ENCODE measurements around the gene CNKSR2. TPM values are rescaled to one million over a fixed set of nuclear protein-coding genes. Genes with fewer than 3 reads are reported as not detected.

CNKSR2 gene
- total RNA-seq, 1 experiment from 2014 or later, result 52.9 TPM

DNA sequence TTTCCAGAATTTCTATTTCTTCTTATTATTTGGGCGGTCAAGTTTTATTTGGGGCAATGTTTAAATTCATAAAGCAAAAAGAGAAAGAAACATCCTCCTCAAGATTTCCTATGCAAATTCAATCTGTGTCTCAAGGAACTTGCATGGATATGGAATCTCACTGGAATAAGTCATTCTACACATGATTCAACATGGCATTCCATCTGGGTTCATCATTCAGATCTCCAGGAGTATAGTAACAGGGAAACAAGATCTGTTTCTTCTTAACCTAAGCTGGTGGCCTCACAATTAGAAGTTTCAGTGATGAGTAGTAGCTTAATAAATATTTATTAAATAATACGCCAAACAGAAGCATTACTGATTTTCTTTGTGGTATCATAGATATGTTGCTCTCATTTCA is 264.1 kb downstream of the CNKSR2 start:
- no peak for DNase-seq
- Histone ChIP-seq H4K91ac (ENCODE audit: insufficient read length, low read depth, low read length) (no peak overlapping the region), H3K14ac (ENCODE audit: insufficient read depth, low read length) (no peak overlapping the region), H3K9ac (ENCODE audit: extremely low read depth, insufficient read length, low read length) (no peak overlapping the region), H4K20me1 (ENCODE audit: control insufficient read depth, insufficient read depth, insufficient read length) (no peaks in the 10 kb centered on the region), H4K8ac (replicated peaks; ENCODE audit: insufficient read length, low read depth, low read length) (no peak overlapping the region), H3K79me2 (ENCODE audit: insufficient read depth, low read length) (no peaks in the 10 kb centered on the region), H3K23me2 (ENCODE audit: insufficient read length, low read depth, low read length, poor library complexity, severe bottlenecking) (no peaks in the 10 kb centered on the region), H2BK12ac (ENCODE audit: insufficient read length, low read depth, low read length) (no peak overlapping the region), H4K5ac (ENCODE audit: insufficient read length, low read depth, low read length) (no peak overlapping the region), H3K18ac (ENCODE audit: insufficient read length, low read depth, low read length) (no peak overlapping the region), H3K4me2 (ENCODE audit: insufficient read depth, insufficient read length, low read length) (no peak overlapping the region), H3K27ac (ENCODE audit: insufficient read length, low read depth, low read length) (no peak overlapping the region), H3K27me3 (ENCODE audit: insufficient read depth, low read length) (no peaks in the 10 kb centered on the region), H3K23ac (ENCODE audit: insufficient read length, low read depth, low read length) (no peak overlapping the region), H3K56ac (ENCODE audit: insufficient read length, low read depth, low read length) (no peak overlapping the region), H2BK20ac (ENCODE audit: low read depth, low read length, poor library complexity, severe bottlenecking) (no peak overlapping the region), H3K4me1 (ENCODE audit: insufficient read depth, low read length) (no peaks in the 10 kb centered on the region), H2AK5ac (ENCODE audit: insufficient read length, low read length) (no peak overlapping the region), H3K79me1 (ENCODE audit: insufficient read depth, low read depth, low read length, poor library complexity, severe bottlenecking) (no peaks in the 10 kb centered on the region), H2BK15ac (ENCODE audit: low read depth, low read length) (no peak overlapping the region), H2BK5ac (ENCODE audit: insufficient read length, low read length) (no peak overlapping the region), H2AFZ (ENCODE audit: low read length) (no peak overlapping the region), H2BK120ac (ENCODE audit: low read depth, low read length, poor library complexity, severe bottlenecking) (no peak overlapping the region), H3T11ph (ENCODE audit: low read length) (no peak overlapping the region), H3K9me3 (ENCODE audit: control insufficient read depth, low read depth, low read length) (peaks cover 12% of the 10 kb centered on the region), H3K4ac (ENCODE audit: low read depth, low read length) (no peak overlapping the region)
- Mint-ChIP-seq H3K4me1 (peaks cover 8 to 15% of the 10 kb centered on the region in 2 experiments), H3K27me3 (ENCODE audit: low read depth) (no peaks in the 10 kb centered on the region), H3K36me3 (ENCODE audit: insufficient read depth in 1 of 3, low read depth in 3 of 3) (peaks cover 0 to 3% (median 0%) of the 10 kb centered on the region in 3 experiments; a peak in 4 of 7 replicates), H3K4me3 (no peak overlapping the region), H3K27ac (no peak overlapping the region), H3K9me3 (0 out of 5 replicates have a peak, but pooled peaks cover 0 to 5% of the 10 kb centered on the region in 2 experiments)
- TF ChIP-seq, protein P1, sequence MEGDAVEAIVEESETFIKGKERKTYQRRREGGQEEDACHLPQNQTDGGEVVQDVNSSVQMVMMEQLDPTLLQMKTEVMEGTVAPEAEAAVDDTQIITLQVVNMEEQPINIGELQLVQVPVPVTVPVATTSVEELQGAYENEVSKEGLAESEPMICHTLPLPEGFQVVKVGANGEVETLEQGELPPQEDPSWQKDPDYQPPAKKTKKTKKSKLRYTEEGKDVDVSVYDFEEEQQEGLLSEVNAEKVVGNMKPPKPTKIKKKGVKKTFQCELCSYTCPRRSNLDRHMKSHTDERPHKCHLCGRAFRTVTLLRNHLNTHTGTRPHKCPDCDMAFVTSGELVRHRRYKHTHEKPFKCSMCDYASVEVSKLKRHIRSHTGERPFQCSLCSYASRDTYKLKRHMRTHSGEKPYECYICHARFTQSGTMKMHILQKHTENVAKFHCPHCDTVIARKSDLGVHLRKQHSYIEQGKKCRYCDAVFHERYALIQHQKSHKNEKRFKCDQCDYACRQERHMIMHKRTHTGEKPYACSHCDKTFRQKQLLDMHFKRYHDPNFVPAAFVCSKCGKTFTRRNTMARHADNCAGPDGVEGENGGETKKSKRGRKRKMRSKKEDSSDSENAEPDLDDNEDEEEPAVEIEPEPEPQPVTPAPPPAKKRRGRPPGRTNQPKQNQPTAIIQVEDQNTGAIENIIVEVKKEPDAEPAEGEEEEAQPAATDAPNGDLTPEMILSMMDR (conservative IDR thresholded peaks at IDR 0.05), result no peak
- no CpG with 5 or more reads among the region's 2 CpGs for WGBS (ENCODE audit: extremely low coverage, insufficient read length, low lambda C conversion rate)
